ENCODE results near the gene PTPRN2. TPM values are rescaled to one million over a fixed set of nuclear protein-coding genes. Genes with fewer than 3 reads are reported as not detected.

PTPRN2 gene
- total RNA-seq, 1 experiment from 2014 or later: 1.1 TPM

DNA sequence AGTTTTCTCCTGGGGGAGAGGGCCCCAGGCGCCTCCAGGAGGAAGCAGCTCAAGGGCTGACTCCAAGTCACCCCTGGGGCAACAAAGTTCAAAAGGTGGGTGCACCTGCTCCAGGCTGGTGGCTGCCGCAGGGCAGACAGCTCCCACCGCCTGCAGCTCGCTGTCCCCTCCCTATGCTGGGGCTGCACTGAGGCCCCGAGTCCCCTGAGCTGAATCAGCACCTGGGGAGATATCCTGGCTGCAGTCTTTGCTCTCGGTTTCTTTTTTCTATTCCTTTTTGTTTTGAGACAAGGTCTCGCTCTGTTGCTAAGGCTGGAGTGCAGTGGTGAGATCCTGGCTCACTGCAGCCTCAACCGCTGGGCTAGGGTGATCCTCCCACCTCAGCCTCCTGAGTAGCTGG is 1067.4 kb downstream of the PTPRN2 start:
- Histone ChIP-seq H3K4me1 (ENCODE audit: control insufficient read depth, insufficient read depth, low read length) (no peaks in the 10 kb centered on the region; the same call in 1 of the 2 replicates), H3K4me3 (ENCODE audit: low read depth in 2 of 2, low read length in 2 of 2) (no peak overlapping the region), H3K9me3 (ENCODE audit: control insufficient read depth, insufficient read depth, low read depth, low read length) (no peaks in the 10 kb centered on the region), H3K27me3 (ENCODE audit: control insufficient read depth, insufficient read depth, low read length) (no peaks in the 10 kb centered on the region), H3K27ac (ENCODE audit: low read length) (no peak overlapping the region), H3K36me3 (ENCODE audit: control insufficient read depth, insufficient read depth, low read length) (no peaks in the 10 kb centered on the region)
- TF ChIP-seq POLR2AphosphoS5 (IDR thresholded peaks at IDR 0.05; ENCODE audit: low read depth, low read length): no peak
- no peak for TF ChIP-seq SIN3A (IDR thresholded peaks at IDR 0.05; ENCODE audit: borderline replicate concordance, insufficient read depth, low read depth, low read length)
- TF ChIP-seq, protein P1, sequence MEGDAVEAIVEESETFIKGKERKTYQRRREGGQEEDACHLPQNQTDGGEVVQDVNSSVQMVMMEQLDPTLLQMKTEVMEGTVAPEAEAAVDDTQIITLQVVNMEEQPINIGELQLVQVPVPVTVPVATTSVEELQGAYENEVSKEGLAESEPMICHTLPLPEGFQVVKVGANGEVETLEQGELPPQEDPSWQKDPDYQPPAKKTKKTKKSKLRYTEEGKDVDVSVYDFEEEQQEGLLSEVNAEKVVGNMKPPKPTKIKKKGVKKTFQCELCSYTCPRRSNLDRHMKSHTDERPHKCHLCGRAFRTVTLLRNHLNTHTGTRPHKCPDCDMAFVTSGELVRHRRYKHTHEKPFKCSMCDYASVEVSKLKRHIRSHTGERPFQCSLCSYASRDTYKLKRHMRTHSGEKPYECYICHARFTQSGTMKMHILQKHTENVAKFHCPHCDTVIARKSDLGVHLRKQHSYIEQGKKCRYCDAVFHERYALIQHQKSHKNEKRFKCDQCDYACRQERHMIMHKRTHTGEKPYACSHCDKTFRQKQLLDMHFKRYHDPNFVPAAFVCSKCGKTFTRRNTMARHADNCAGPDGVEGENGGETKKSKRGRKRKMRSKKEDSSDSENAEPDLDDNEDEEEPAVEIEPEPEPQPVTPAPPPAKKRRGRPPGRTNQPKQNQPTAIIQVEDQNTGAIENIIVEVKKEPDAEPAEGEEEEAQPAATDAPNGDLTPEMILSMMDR (IDR thresholded peaks at IDR 0.05): no peak
- intact Hi-C loops (cut with micrococcal nuclease; ENCODE audit: unreplicated experiment): no loop called here
- ChIA-PET POLR2A (no interaction called here), CTCF (no interaction called here)
- no peak for ATAC-seq
- in situ Hi-C loops (cut with HindIII; ENCODE audit: low pct_unique_long_range_greater_than_20kb, low sequenced_read_pairs): no loop called here
- DNase-seq (ENCODE audit: low read depth, low spot score): no peak
- no TSS peak for BruUV-seq (replicated peaks)

DNA sequence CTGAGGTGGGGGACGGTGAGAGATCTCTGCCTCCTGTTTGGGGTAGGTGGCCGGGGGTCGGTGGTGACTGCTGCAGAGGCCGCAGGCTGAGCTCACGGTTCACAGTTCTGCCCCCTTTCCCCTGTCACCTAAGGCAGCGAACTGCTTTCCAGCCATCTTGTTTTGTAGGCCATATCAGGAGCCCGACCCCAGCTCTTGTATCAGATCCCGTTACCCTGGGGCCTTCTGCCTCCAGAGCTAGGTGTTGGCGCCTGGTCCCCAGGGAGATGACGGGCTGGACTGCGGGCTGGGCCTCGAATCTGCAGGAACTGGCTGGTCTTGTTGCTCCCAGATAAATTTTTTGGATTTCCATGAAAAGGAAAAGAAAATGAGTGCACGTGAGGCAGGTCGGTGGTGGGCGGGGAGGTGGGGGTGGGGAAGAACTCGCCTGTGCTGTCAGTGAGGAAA is 1067.8 kb downstream of the PTPRN2 start:
- Histone ChIP-seq H3K27ac (ENCODE audit: low read length) (no peak overlapping the region), H3K4me3 (ENCODE audit: low read depth in 2 of 2, low read length in 2 of 2) (no peak overlapping the region), H3K9me3 (ENCODE audit: control insufficient read depth, insufficient read depth, low read depth, low read length) (no peaks in the 10 kb centered on the region), H3K36me3 (ENCODE audit: control insufficient read depth, insufficient read depth, low read length) (no peaks in the 10 kb centered on the region), H3K4me1 (ENCODE audit: control insufficient read depth, insufficient read depth, low read length) (no peaks in the 10 kb centered on the region; the same call in 1 of the 2 replicates), H3K27me3 (ENCODE audit: control insufficient read depth, insufficient read depth, low read length) (no peaks in the 10 kb centered on the region)
- no peak for ATAC-seq
- ChIA-PET POLR2A (no interaction called here), CTCF (no interaction called here)
- BruUV-seq (replicated peaks): no TSS peak
- DNase-seq (ENCODE audit: low read depth, low spot score): no peak
- TF ChIP-seq POLR2AphosphoS5 (IDR thresholded peaks at IDR 0.05; ENCODE audit: low read depth, low read length): no peak
- TF ChIP-seq, protein P1 (IDR thresholded peaks at IDR 0.05): no peak
- no peak for TF ChIP-seq SIN3A (IDR thresholded peaks at IDR 0.05; ENCODE audit: borderline replicate concordance, insufficient read depth, low read depth, low read length)
- no peak for TF ChIP-seq TCF7L2 (IDR thresholded peaks at IDR 0.05; ENCODE audit: low read depth, low read length)
- TF ChIP-seq, protein P2, sequence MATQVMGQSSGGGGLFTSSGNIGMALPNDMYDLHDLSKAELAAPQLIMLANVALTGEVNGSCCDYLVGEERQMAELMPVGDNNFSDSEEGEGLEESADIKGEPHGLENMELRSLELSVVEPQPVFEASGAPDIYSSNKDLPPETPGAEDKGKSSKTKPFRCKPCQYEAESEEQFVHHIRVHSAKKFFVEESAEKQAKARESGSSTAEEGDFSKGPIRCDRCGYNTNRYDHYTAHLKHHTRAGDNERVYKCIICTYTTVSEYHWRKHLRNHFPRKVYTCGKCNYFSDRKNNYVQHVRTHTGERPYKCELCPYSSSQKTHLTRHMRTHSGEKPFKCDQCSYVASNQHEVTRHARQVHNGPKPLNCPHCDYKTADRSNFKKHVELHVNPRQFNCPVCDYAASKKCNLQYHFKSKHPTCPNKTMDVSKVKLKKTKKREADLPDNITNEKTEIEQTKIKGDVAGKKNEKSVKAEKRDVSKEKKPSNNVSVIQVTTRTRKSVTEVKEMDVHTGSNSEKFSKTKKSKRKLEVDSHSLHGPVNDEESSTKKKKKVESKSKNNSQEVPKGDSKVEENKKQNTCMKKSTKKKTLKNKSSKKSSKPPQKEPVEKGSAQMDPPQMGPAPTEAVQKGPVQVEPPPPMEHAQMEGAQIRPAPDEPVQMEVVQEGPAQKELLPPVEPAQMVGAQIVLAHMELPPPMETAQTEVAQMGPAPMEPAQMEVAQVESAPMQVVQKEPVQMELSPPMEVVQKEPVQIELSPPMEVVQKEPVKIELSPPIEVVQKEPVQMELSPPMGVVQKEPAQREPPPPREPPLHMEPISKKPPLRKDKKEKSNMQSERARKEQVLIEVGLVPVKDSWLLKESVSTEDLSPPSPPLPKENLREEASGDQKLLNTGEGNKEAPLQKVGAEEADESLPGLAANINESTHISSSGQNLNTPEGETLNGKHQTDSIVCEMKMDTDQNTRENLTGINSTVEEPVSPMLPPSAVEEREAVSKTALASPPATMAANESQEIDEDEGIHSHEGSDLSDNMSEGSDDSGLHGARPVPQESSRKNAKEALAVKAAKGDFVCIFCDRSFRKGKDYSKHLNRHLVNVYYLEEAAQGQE (IDR thresholded peaks at IDR 0.05; ENCODE audit: insufficient read depth in 1 of 2, low read depth in 2 of 2, low read length in 1 of 2): no peak
- in situ Hi-C loops (cut with HindIII; ENCODE audit: low pct_unique_long_range_greater_than_20kb, low sequenced_read_pairs) (no loop called here), intact Hi-C loops (cut with micrococcal nuclease; ENCODE audit: unreplicated experiment) (no loop called here)
